ENCODE measurements around the gene PNPLA2.

The PNPLA2 gene

GRCh38 chr11:863910-864827 lies 45.5 kb downstream of the PNPLA2 start:
- Mint-ChIP-seq H3K27ac (no peak overlapping the region), H3K9me3 (no peaks in the 10 kb centered on the region), H3K4me3 (no peak overlapping the region), H3K36me3 (ENCODE audit: low read depth) (peaks cover 13% of the 10 kb centered on the region), H3K27me3 (no peaks in the 10 kb centered on the region), H3K4me1 (ENCODE audit: low read depth) (no peaks in the 10 kb centered on the region)
- no peak for DNase-seq

- no peaks in the 10 kb centered on the region for H3K4me1 Mint-ChIP-seq (ENCODE audit: low read depth)
- no peak for DNase-seq
- no peaks in the 10 kb centered on the region for H3K27me3 Mint-ChIP-seq
- peaks cover 17% of the 10 kb centered on the region for H3K36me3 Mint-ChIP-seq (ENCODE audit: low read depth)
- no peak overlapping the region for H3K27ac Mint-ChIP-seq
- H3K4me3 Mint-ChIP-seq: no peak overlapping the region
- H3K9me3 Mint-ChIP-seq: no peaks in the 10 kb centered on the region
Observed at GRCh38 chr11:864898-865297, 46.2 kb downstream of the PNPLA2 start.

- Mint-ChIP-seq H3K36me3 (ENCODE audit: low read depth) (peaks cover 17% of the 10 kb centered on the region), H3K4me3 (no peak overlapping the region), H3K27me3 (no peaks in the 10 kb centered on the region), H3K9me3 (no peaks in the 10 kb centered on the region), H3K27ac (no peak overlapping the region), H3K4me1 (ENCODE audit: low read depth) (no peaks in the 10 kb centered on the region)
- DNase-seq: no peak
Observed at GRCh38 chr11:865462-866430, 47.0 kb downstream of the PNPLA2 start.

GRCh38 chr11:866481-866880 lies 47.8 kb downstream of the PNPLA2 start:
- Mint-ChIP-seq H3K36me3 (ENCODE audit: low read depth) (peaks cover 17% of the 10 kb centered on the region), H3K27me3 (no peaks in the 10 kb centered on the region), H3K27ac (no peak overlapping the region)

DNA sequence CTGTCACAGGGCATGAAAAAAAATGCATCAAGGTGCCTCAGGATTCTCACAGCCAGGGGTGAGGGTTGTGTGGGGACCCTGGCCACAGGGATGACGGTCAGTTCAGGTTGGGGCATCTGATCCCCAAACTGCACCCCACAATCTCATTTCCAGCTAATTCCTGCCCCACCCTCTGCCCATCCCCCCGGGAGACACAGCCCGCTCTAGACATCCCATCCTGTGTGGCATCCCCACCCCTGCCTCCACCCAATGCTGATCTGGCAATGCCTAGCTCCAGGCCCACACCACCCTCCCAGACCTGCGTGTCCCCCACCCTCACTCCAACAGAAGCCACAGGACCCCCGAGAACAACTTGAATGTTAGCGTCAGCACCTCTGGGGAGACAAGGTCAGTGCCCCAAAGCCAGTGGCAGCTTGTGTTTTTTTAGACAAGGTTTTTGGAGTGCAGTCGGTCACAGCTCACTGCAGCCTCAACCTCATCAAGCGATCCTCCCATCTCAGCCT lies 49.2 kb downstream of the PNPLA2 start:
- DNase-seq: no peak
- H3K27ac Mint-ChIP-seq: peak overlapping the region; percentile 12
- peaks cover 25% of the 10 kb centered on the region for H3K36me3 Mint-ChIP-seq (ENCODE audit: low read depth)
- H3K9me3 Mint-ChIP-seq: no peaks in the 10 kb centered on the region
- no peaks in the 10 kb centered on the region for H3K27me3 Mint-ChIP-seq
- no peaks in the 10 kb centered on the region for H3K4me1 Mint-ChIP-seq (ENCODE audit: low read depth)
- H3K4me3 Mint-ChIP-seq: no peak overlapping the region

More at GRCh38 chr11:866481-866880, 47.8 kb downstream of the PNPLA2 start:
- no peak for DNase-seq
- no peak overlapping the region for H3K4me3 Mint-ChIP-seq
- no peaks in the 10 kb centered on the region for H3K4me1 Mint-ChIP-seq (ENCODE audit: low read depth)
- H3K9me3 Mint-ChIP-seq: no peaks in the 10 kb centered on the region

DNA sequence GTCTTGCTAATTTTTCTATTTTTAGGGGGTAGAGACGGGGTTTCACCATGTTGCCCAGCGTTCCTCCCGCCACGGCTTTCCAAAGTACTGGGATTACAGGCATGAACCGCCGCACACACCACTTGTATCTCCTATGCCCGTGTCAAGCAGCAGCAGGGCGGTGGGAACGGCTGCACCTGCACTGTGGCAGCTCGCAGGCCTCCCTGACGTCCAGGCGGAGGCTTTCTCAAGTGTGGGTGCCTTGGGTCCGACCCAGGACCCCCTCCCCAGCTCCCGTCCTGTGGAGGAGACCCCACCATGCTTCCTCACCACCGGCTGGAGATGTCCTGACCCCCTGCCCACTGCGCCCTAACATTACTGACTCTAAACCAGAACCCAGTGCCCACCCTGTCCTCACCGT lies 49.7 kb downstream of the PNPLA2 start:
- peak overlapping the region; percentile 12 for H3K27ac Mint-ChIP-seq

GRCh38 chr11:868802-869201 lies 50.1 kb downstream of the PNPLA2 start:
- Mint-ChIP-seq H3K27me3 (no peaks in the 10 kb centered on the region), H3K4me3 (no peak overlapping the region), H3K4me1 (ENCODE audit: low read depth) (no peaks in the 10 kb centered on the region), H3K36me3 (ENCODE audit: low read depth) (peaks cover 33% of the 10 kb centered on the region), H3K27ac (no peak overlapping the region), H3K9me3 (no peaks in the 10 kb centered on the region)
- no peak for DNase-seq

More for the DNA sequence above, 49.7 kb downstream of the PNPLA2 start:
- no peaks in the 10 kb centered on the region for H3K4me1 Mint-ChIP-seq (ENCODE audit: low read depth)
- DNase-seq: no peak
- H3K4me3 Mint-ChIP-seq: no peak overlapping the region
- H3K9me3 Mint-ChIP-seq: no peaks in the 10 kb centered on the region
- no peaks in the 10 kb centered on the region for H3K27me3 Mint-ChIP-seq
- peaks cover 29% of the 10 kb centered on the region for H3K36me3 Mint-ChIP-seq (ENCODE audit: low read depth)

DNA sequence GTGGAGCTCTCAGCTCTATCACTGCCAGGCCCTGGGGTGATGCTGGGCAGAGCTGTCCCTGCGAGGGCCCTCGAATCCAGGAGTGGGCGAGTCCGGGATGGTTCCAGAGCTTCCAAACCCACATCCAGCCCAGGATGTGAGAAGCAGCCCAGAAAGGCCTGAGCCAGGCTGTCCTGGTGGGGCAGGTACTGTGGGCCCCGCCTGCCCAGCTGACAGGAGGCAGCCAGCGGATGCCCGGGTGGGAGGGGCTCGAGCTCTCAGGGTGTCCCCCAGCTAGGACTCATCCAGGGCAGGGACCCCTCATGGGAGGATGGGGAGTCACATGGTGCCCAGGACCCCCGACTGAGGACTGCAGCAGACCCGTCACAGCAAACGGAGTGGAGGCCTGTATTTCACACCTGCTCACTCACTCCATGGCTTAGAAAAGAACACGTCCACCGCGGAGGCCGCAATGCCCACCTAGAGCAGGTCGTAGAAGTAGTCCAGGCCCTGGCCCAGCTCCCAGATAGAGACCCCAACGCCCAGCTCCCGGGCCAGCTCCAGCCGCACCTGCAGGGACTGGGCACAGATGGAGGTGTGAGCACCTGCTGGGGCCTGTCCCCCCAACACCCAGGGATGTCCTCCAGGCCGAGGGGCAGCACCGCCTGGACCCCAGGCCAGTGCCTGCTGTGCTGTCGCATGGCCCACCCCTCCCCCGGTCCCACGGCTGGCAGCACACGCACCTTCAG lies 50.8 kb downstream of the PNPLA2 start:
- no peaks in the 10 kb centered on the region for H3K27me3 Mint-ChIP-seq
- peaks cover 37% of the 10 kb centered on the region for H3K36me3 Mint-ChIP-seq (ENCODE audit: low read depth)
- no peaks in the 10 kb centered on the region for H3K4me1 Mint-ChIP-seq (ENCODE audit: low read depth)
- no peak for DNase-seq
- no peak overlapping the region for H3K27ac Mint-ChIP-seq
- H3K4me3 Mint-ChIP-seq: no peak overlapping the region
- H3K9me3 Mint-ChIP-seq: no peaks in the 10 kb centered on the region

DNA sequence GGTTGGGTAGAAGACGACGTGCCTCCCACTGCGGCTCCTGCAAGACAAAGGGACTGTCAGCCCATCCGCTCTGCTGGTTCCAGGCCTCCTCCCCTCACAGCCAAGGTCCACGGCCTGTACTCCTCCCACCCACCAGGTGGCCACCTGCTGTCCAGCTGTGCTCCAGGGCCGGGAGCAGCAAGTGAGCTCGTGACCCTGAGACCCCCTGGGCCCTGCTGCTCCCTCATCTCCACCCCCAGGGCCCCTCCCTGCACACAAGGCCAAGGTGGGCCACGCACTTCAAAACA lies 51.4 kb downstream of the PNPLA2 start:
- Mint-ChIP-seq H3K36me3 (ENCODE audit: low read depth) (peaks cover 40% of the 10 kb centered on the region), H3K4me1 (ENCODE audit: low read depth) (no peaks in the 10 kb centered on the region), H3K27ac (no peak overlapping the region), H3K27me3 (no peaks in the 10 kb centered on the region), H3K4me3 (no peak overlapping the region), H3K9me3 (no peaks in the 10 kb centered on the region)
- DNase-seq: no peak

DNA sequence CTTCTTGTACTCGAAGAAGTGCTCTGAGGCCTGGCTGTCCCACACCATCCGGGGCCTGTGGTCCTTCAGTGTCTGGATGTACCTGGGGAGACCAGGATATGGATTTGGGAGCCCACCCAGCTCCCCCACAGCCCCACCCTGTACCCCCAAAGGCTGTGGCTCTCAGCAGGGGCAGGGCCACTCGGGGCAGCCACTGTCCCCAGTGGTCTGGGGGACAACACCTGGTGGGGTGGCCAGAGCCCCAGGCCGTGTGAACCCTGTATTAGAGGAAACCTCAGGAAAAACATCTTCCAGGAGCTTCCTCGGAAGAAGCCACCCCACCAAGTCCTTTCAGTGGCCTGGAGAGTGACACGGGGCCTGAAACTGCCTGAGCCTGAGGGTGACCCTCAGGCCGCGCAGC lies 51.7 kb downstream of the PNPLA2 start:
- no peak for DNase-seq
- peaks cover 44% of the 10 kb centered on the region for H3K36me3 Mint-ChIP-seq (ENCODE audit: low read depth)
- no peak overlapping the region for H3K4me3 Mint-ChIP-seq
- H3K4me1 Mint-ChIP-seq (ENCODE audit: low read depth): no peaks in the 10 kb centered on the region
- H3K27me3 Mint-ChIP-seq: no peaks in the 10 kb centered on the region
- no peaks in the 10 kb centered on the region for H3K9me3 Mint-ChIP-seq
- no peak overlapping the region for H3K27ac Mint-ChIP-seq

DNA sequence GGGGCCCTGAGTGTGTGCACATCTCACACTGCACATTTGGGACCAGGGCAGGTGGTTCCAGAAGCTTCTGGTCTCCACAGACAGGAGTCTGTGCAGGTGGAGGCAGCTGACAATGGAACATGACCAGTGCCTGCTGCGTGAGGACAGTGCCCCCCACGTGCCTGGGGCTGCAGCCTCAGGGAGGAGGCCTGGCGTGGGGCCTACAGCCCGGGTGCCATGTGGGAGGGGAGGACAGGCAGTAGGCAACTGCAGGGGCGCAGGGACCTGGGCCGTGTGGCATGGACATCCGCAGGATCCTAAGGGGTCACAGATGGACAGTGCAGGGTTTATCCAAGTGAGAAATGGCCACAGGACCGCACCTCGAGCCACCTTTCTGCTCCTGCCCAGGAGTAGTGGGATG lies 52.8 kb downstream of the PNPLA2 start:
- DNase-seq: no peak
- Mint-ChIP-seq H3K9me3 (no peaks in the 10 kb centered on the region), H3K27me3 (no peaks in the 10 kb centered on the region), H3K27ac (no peak overlapping the region), H3K4me3 (no peak overlapping the region), H3K36me3 (ENCODE audit: low read depth) (peaks cover 50% of the 10 kb centered on the region), H3K4me1 (ENCODE audit: low read depth) (no peaks in the 10 kb centered on the region)

DNA sequence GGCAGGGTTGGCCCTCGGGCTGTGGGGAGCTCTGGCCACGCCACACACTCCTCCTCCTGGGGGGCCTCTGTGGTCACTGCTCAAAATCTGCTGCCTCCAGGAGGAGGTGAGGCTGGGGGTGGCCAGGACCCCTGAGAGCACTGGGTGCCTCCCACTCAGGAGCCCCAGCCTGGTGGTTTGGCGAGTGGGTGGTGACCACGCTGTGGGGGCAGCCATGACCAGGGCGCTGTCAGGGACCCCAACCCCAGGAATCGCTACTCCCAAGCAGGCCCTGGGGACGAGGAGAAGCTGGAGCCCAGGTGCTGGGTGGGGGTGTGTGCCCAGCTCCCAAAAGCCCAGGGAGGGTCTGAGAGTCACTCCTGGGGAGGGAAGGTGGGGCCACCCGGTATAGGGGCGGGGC lies 54.1 kb downstream of the PNPLA2 start:
- Mint-ChIP-seq H3K4me3 (no peak overlapping the region), H3K9me3 (no peaks in the 10 kb centered on the region), H3K36me3 (ENCODE audit: low read depth) (peaks cover 56% of the 10 kb centered on the region), H3K27ac (no peak overlapping the region), H3K4me1 (ENCODE audit: low read depth) (no peaks in the 10 kb centered on the region), H3K27me3 (no peaks in the 10 kb centered on the region)
- no peak for DNase-seq

- H3K36me3 Mint-ChIP-seq (ENCODE audit: low read depth): peaks cover 55% of the 10 kb centered on the region
- no peak overlapping the region for H3K27ac Mint-ChIP-seq
- H3K9me3 Mint-ChIP-seq: no peaks in the 10 kb centered on the region
- H3K27me3 Mint-ChIP-seq: no peaks in the 10 kb centered on the region
- no peaks in the 10 kb centered on the region for H3K4me1 Mint-ChIP-seq (ENCODE audit: low read depth)
- no peak for DNase-seq
- H3K4me3 Mint-ChIP-seq: no peak overlapping the region
Observed at GRCh38 chr11:873706-874105, 55.0 kb downstream of the PNPLA2 start.
